ENCODE measurements around the gene MAP4K2. TPM values are rescaled to one million over a fixed set of nuclear protein-coding genes. Genes with fewer than 3 reads are reported as not detected.

Gene MAP4K2
- polyA plus RNA-seq, 1 of the 3 experiments (the other 2 are of a cell fraction) = 20.0 TPM

- Histone ChIP-seq H4K20me1 (ENCODE audit: insufficient read depth) (no peaks in the 10 kb centered on the region), H3K79me2 (ENCODE audit: insufficient read depth) (no peaks in the 10 kb centered on the region), H3F3A (replicated peaks; ENCODE audit: insufficient read depth) (no peaks in the 10 kb centered on the region), H3K4me2 (no peak overlapping the region), H3K9me3 (no peaks in the 10 kb centered on the region), H3K36me3 (replicated peaks in 1 of 2; ENCODE audit: control insufficient read depth in 1 of 2, insufficient read depth in 2 of 2, low read length in 1 of 2) (no peaks in the 10 kb centered on the region), H3K27ac (ENCODE audit: low read depth in 2 of 2, low read length in 1 of 2) (no peak overlapping the region), H3K4me3 (ENCODE audit: low read depth in 2 of 2, low read length in 1 of 2) (no peak overlapping the region), H3K27me3 (ENCODE audit: insufficient read depth) (no peaks in the 10 kb centered on the region), H3K9ac (no peak overlapping the region), H3K9me2 (no peaks in the 10 kb centered on the region), H2AFZ (ENCODE audit: low read depth) (no peak overlapping the region), H3K4me1 (ENCODE audit: control insufficient read depth in 1 of 2, insufficient read depth in 2 of 2, low read depth in 1 of 2, low read length in 1 of 2) (peaks cover 0 to 5% of the 10 kb centered on the region in 2 experiments; a peak in 1 of 4 replicates)
- WGBS (ENCODE audit: low lambda C conversion rate) = 87% methylated on average over 13 of the region's 24 CpGs
- CTCF ChIA-PET = interaction anchor here (1.7 to 1.8 kb wide), 2 partner anchors 13 to 15 kb away, joined by 5 to 7 read pairs; partner anchors contain the start of gene CDC42BPG
- no peak for TF ChIP-seq ELF1 (IDR thresholded peaks at IDR 0.05)
- TF ChIP-seq RXRA (IDR thresholded peaks at IDR 0.05; ENCODE audit: borderline replicate concordance, low read depth) = no peak
- TF ChIP-seq REST (IDR thresholded peaks at IDR 0.05; ENCODE audit: low read depth, low read length) = no peak
- no peak for TF ChIP-seq ZBTB33 (IDR thresholded peaks at IDR 0.05; ENCODE audit: borderline replicate concordance, low read depth)
- no peak for TF ChIP-seq GATA2 (CRISPR knock-in tag; IDR thresholded peaks at IDR 0.05)
- no peak for TF ChIP-seq USF1 (IDR thresholded peaks at IDR 0.05; ENCODE audit: borderline replicate concordance, low read depth)
- TF ChIP-seq RAD21 (IDR thresholded peaks at IDR 0.05; ENCODE audit: low read length) = no peak
- no peak for TF ChIP-seq POLR2AphosphoS5 (IDR thresholded peaks at IDR 0.05; ENCODE audit: low read depth, low read length)
- no peak for DNase-seq
- POLR2A ChIA-PET = no interaction called here
Measured at GRCh38 chr11:64831411-64831891, 28.4 kb upstream of the MAP4K2 start.

- Histone ChIP-seq H3K79me2 (ENCODE audit: insufficient read depth) (no peaks in the 10 kb centered on the region), H3F3A (replicated peaks; ENCODE audit: insufficient read depth) (no peaks in the 10 kb centered on the region), H3K36me3 (replicated peaks in 1 of 2; ENCODE audit: control insufficient read depth in 1 of 2, insufficient read depth in 2 of 2, low read length in 1 of 2) (no peaks in the 10 kb centered on the region), H4K20me1 (ENCODE audit: insufficient read depth) (no peaks in the 10 kb centered on the region), H3K9me2 (no peaks in the 10 kb centered on the region), H3K27me3 (ENCODE audit: insufficient read depth) (no peaks in the 10 kb centered on the region), H2AFZ (ENCODE audit: low read depth) (no peak overlapping the region), H3K9ac (no peak overlapping the region), H3K27ac (ENCODE audit: low read depth in 2 of 2, low read length in 1 of 2) (no peak overlapping the region), H3K4me2 (no peak overlapping the region), H3K4me1 (ENCODE audit: control insufficient read depth in 1 of 2, insufficient read depth in 2 of 2, low read depth in 1 of 2, low read length in 1 of 2) (no peaks in the 10 kb centered on the region; a peak in 1 of 4 replicates), H3K4me3 (ENCODE audit: low read depth in 2 of 2, low read length in 1 of 2) (no peak overlapping the region), H3K9me3 (no peaks in the 10 kb centered on the region)
- ChIA-PET CTCF (interaction anchor here (0.8 to 1.8 kb wide), 6 partner anchors 14 to 184 kb away, joined by 3 to 7 read pairs (median 4); partner anchors contain the start of genes ARL2, CDC42BPG and RASGRP2), POLR2A (no interaction called here)
- DNase-seq = no peak
- TF ChIP-seq JUND (IDR thresholded peaks at IDR 0.05) (no peak), YY1 (IDR thresholded peaks at IDR 0.05; ENCODE audit: low read depth) (no peak), RFX5 (IDR thresholded peaks at IDR 0.05; ENCODE audit: low read length) (no peak), ELF1 (IDR thresholded peaks at IDR 0.05) (no peak), FOXJ3 (CRISPR knock-in tag; IDR thresholded peaks at IDR 0.05) (no peak), GABPA (IDR thresholded peaks at IDR 0.05; ENCODE audit: low read depth) (no peak), TEAD4 (IDR thresholded peaks at IDR 0.05; ENCODE audit: borderline replicate concordance, insufficient read depth) (no peak), USF2 (IDR thresholded peaks at IDR 0.05; ENCODE audit: borderline replicate concordance, low read depth, low read length) (no peak), PBX3 (IDR thresholded peaks at IDR 0.05) (no peak), GATA2 (CRISPR knock-in tag; IDR thresholded peaks at IDR 0.05) (no peak), SIN3A (IDR thresholded peaks at IDR 0.05; ENCODE audit: borderline replicate concordance, low read depth, low read length) (no peak)
- WGBS (ENCODE audit: low lambda C conversion rate) = 82% methylated on average over 19 of the region's 43 CpGs
Measured at GRCh38 chr11:64829536-64830251, 26.7 kb upstream of the MAP4K2 start.
